ENCODE measurements around the gene CLMN. TPM values are rescaled to one million over a fixed set of nuclear protein-coding genes. Genes with fewer than 3 reads are reported as not detected.

Gene CLMN
- total and polyA plus RNA-seq, 2 experiments from 2014 or later = 3.2 to 5.7 TPM

GRCh38 chr14:95318399-95319311 lies 1.1 kb downstream of the CLMN start:
- Mint-ChIP-seq H3K9me3 (no peaks in the 10 kb centered on the region), H3K4me1 (peaks cover 15% of the 10 kb centered on the region), H3K36me3 (ENCODE audit: low read depth) (no peaks in the 10 kb centered on the region), H3K27me3 (ENCODE audit: insufficient read depth, low read depth, poor library complexity) (peaks cover 22% of the 10 kb centered on the region), H3K27ac (no peak overlapping the region), H3K4me3 (peak overlapping the region; percentile 83)
- H3K27me3 ChIP-seq (ENCODE audit: insufficient read depth) = peaks cover 32% of the 10 kb centered on the region
- H3K36me3 ChIP-seq (ENCODE audit: insufficient read depth) = no peaks in the 10 kb centered on the region
- peaks cover 16% of the 10 kb centered on the region for H3K4me1 ChIP-seq (ENCODE audit: insufficient read depth)
- DNase-seq (ENCODE audit: low spot score) = peak; percentile 62
- TF ChIP-seq EZH2phosphoT487 (IDR thresholded peaks at IDR 0.05; ENCODE audit: unreplicated experiment) = no peak
- TF ChIP-seq POLR2AphosphoS5 (IDR thresholded peaks at IDR 0.05; ENCODE audit: low read depth) = no peak
- TF ChIP-seq NANOG (IDR thresholded peaks at IDR 0.05; ENCODE audit: borderline replicate concordance) = no peak
- no peak for TF ChIP-seq STAT1 (IDR thresholded peaks at IDR 0.05; ENCODE audit: unreplicated experiment)
- no peak for TF ChIP-seq ZNF331 (CRISPR knock-in tag; IDR thresholded peaks at IDR 0.05; ENCODE audit: low read depth)
- TF ChIP-seq JUNB (IDR thresholded peaks at IDR 0.05; ENCODE audit: unreplicated experiment) = no peak
- no peak for TF ChIP-seq EZH2 (IDR thresholded peaks at IDR 0.05; ENCODE audit: low read depth, unreplicated experiment)
- no peak for TF ChIP-seq CREB1 (CRISPR knock-in tag; IDR thresholded peaks at IDR 0.05; ENCODE audit: low read depth)
- TF ChIP-seq, protein P1, sequence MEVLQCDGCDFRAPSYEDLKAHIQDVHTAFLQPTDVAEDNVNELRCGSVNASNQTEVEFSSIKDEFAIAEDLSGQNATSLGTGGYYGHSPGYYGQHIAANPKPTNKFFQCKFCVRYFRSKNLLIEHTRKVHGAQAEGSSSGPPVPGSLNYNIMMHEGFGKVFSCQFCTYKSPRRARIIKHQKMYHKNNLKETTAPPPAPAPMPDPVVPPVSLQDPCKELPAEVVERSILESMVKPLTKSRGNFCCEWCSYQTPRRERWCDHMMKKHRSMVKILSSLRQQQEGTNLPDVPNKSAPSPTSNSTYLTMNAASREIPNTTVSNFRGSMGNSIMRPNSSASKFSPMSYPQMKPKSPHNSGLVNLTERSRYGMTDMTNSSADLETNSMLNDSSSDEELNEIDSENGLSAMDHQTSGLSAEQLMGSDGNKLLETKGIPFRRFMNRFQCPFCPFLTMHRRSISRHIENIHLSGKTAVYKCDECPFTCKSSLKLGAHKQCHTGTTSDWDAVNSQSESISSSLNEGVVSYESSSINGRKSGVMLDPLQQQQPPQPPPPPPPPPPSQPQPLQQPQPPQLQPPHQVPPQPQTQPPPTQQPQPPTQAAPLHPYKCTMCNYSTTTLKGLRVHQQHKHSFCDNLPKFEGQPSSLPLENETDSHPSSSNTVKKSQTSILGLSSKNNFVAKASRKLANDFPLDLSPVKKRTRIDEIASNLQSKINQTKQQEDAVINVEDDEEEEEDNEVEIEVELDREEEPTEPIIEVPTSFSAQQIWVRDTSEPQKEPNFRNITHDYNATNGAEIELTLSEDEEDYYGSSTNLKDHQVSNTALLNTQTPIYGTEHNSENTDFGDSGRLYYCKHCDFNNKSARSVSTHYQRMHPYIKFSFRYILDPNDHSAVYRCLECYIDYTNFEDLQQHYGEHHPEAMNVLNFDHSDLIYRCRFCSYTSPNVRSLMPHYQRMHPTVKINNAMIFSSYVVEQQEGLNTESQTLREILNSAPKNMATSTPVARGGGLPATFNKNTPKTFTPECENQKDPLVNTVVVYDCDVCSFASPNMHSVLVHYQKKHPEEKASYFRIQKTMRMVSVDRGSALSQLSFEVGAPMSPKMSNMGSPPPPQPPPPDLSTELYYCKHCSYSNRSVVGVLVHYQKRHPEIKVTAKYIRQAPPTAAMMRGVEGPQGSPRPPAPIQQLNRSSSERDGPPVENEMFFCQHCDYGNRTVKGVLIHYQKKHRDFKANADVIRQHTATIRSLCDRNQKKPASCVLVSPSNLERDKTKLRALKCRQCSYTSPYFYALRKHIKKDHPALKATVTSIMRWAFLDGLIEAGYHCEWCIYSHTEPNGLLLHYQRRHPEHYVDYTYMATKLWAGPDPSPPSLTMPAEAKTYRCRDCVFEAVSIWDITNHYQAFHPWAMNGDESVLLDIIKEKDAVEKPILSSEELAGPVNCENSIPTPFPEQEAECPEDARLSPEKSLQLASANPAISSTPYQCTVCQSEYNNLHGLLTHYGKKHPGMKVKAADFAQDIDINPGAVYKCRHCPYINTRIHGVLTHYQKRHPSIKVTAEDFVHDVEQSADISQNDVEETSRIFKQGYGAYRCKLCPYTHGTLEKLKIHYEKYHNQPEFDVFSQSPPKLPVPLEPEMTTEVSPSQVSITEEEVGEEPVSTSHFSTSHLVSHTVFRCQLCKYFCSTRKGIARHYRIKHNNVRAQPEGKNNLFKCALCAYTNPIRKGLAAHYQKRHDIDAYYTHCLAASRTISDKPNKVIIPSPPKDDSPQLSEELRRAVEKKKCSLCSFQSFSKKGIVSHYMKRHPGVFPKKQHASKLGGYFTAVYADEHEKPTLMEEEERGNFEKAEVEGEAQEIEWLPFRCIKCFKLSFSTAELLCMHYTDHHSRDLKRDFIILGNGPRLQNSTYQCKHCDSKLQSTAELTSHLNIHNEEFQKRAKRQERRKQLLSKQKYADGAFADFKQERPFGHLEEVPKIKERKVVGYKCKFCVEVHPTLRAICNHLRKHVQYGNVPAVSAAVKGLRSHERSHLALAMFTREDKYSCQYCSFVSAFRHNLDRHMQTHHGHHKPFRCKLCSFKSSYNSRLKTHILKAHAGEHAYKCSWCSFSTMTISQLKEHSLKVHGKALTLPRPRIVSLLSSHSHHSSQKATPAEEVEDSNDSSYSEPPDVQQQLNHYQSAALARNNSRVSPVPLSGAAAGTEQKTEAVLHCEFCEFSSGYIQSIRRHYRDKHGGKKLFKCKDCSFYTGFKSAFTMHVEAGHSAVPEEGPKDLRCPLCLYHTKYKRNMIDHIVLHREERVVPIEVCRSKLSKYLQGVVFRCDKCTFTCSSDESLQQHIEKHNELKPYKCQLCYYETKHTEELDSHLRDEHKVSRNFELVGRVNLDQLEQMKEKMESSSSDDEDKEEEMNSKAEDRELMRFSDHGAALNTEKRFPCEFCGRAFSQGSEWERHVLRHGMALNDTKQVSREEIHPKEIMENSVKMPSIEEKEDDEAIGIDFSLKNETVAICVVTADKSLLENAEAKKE (CRISPR knock-in tag; IDR thresholded peaks at IDR 0.05) = no peak
- no peak for TF ChIP-seq REST (IDR thresholded peaks at IDR 0.05; ENCODE audit: unreplicated experiment)
- no peak for TF ChIP-seq ZNF114 (CRISPR knock-in tag; IDR thresholded peaks at IDR 0.05)
- TF ChIP-seq ETS1 (IDR thresholded peaks at IDR 0.05) = no peak
- TF ChIP-seq CTCF (conservative IDR thresholded peaks at IDR 0.05; ENCODE audit: low read depth in 2 of 2) = no peak
- peak overlapping the region; percentile 92 for H3K4me2 ChIP-seq
- ATAC-seq = peak; percentile 39
- no peaks in the 10 kb centered on the region for H4K20me1 ChIP-seq (replicated peaks; ENCODE audit: insufficient read depth)
- no peak overlapping the region for H3K27ac ChIP-seq (ENCODE audit: low read depth)
- no peaks in the 10 kb centered on the region for H3F3A ChIP-seq (replicated peaks; ENCODE audit: low read depth)
- H3K4me3 ChIP-seq = peak overlapping the region; percentile 81
- no peaks in the 10 kb centered on the region for H3K9me2 ChIP-seq (ENCODE audit: insufficient read depth)
- H2AFZ ChIP-seq = peak overlapping the region; percentile 96
- H3K79me2 ChIP-seq (replicated peaks; ENCODE audit: insufficient read depth) = no peaks in the 10 kb centered on the region
